ENCODE results near the gene ACVR2A. TPM values are rescaled to one million over a fixed set of nuclear protein-coding genes. Genes with fewer than 3 reads are reported as not detected.

Gene ACVR2A
- total RNA-seq, 1 experiment from 2014 or later: 13.4 TPM

- Histone ChIP-seq H4K20me1 (ENCODE audit: control insufficient read depth, insufficient read depth, insufficient read length) (no peaks in the 10 kb centered on the region), H2BK5ac (ENCODE audit: insufficient read length, low read length) (no peak overlapping the region), H3K27me3 (ENCODE audit: insufficient read depth, low read length) (no peaks in the 10 kb centered on the region), H4K5ac (ENCODE audit: insufficient read length, low read depth, low read length) (no peak overlapping the region), H4K91ac (ENCODE audit: insufficient read length, low read depth, low read length) (no peak overlapping the region), H3K4me2 (ENCODE audit: insufficient read depth, insufficient read length, low read length) (no peak overlapping the region), H3K79me1 (ENCODE audit: insufficient read depth, low read depth, low read length, poor library complexity, severe bottlenecking) (peaks cover 3% of the 10 kb centered on the region), H3K27ac (ENCODE audit: insufficient read length, low read depth, low read length) (no peak overlapping the region), H4K8ac (replicated peaks; ENCODE audit: insufficient read length, low read depth, low read length) (no peak overlapping the region), H2BK15ac (ENCODE audit: low read depth, low read length) (no peak overlapping the region), H3K18ac (ENCODE audit: insufficient read length, low read depth, low read length) (no peak overlapping the region), H2BK12ac (ENCODE audit: insufficient read length, low read depth, low read length) (no peak overlapping the region), H3K9me3 (ENCODE audit: control insufficient read depth, low read depth, low read length) (no peaks in the 10 kb centered on the region), H2BK20ac (ENCODE audit: low read depth, low read length, poor library complexity, severe bottlenecking) (no peak overlapping the region), H2BK120ac (ENCODE audit: low read depth, low read length, poor library complexity, severe bottlenecking) (no peak overlapping the region), H3K9ac (ENCODE audit: extremely low read depth, insufficient read length, low read length) (no peak overlapping the region), H3K56ac (ENCODE audit: insufficient read length, low read depth, low read length) (no peak overlapping the region), H3K23ac (ENCODE audit: insufficient read length, low read depth, low read length) (no peak overlapping the region), H2AK5ac (ENCODE audit: insufficient read length, low read length) (no peak overlapping the region), H3K79me2 (ENCODE audit: insufficient read depth, low read length) (peaks cover 13% of the 10 kb centered on the region; the same call in 1 of the 2 replicates), H3T11ph (ENCODE audit: low read length) (no peak overlapping the region), H3K4ac (ENCODE audit: low read depth, low read length) (no peak overlapping the region), H3K14ac (ENCODE audit: insufficient read depth, low read length) (no peak overlapping the region), H3K4me1 (ENCODE audit: insufficient read depth, low read length) (peaks cover 10% of the 10 kb centered on the region; the same call in 1 of the 2 replicates), H3K23me2 (ENCODE audit: insufficient read length, low read depth, low read length, poor library complexity, severe bottlenecking) (no peaks in the 10 kb centered on the region), H2AFZ (ENCODE audit: low read length) (no peak overlapping the region)
- TF ChIP-seq, protein P1, sequence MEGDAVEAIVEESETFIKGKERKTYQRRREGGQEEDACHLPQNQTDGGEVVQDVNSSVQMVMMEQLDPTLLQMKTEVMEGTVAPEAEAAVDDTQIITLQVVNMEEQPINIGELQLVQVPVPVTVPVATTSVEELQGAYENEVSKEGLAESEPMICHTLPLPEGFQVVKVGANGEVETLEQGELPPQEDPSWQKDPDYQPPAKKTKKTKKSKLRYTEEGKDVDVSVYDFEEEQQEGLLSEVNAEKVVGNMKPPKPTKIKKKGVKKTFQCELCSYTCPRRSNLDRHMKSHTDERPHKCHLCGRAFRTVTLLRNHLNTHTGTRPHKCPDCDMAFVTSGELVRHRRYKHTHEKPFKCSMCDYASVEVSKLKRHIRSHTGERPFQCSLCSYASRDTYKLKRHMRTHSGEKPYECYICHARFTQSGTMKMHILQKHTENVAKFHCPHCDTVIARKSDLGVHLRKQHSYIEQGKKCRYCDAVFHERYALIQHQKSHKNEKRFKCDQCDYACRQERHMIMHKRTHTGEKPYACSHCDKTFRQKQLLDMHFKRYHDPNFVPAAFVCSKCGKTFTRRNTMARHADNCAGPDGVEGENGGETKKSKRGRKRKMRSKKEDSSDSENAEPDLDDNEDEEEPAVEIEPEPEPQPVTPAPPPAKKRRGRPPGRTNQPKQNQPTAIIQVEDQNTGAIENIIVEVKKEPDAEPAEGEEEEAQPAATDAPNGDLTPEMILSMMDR (conservative IDR thresholded peaks at IDR 0.05): no peak
- Mint-ChIP-seq H3K4me3 (no peak overlapping the region), H3K36me3 (ENCODE audit: insufficient read depth in 1 of 3, low read depth in 3 of 3) (no peaks in the 10 kb centered on the region), H3K4me1 (peaks cover 24 to 28% of the 10 kb centered on the region in 2 experiments), H3K27me3 (ENCODE audit: low read depth) (no peaks in the 10 kb centered on the region), H3K27ac (no peak overlapping the region), H3K9me3 (no peaks in the 10 kb centered on the region)
- no CpG with 5 or more reads among the region's 2 CpGs for WGBS (ENCODE audit: extremely low coverage, insufficient read length, low lambda C conversion rate)
- DNase-seq: no peak
These were observed 22.2 kb downstream of the ACVR2A start for GRCh38 chr2:147867050-147867449.

Data from H9 (cell line).